Ecto neural progenitor cell (in vitro differentiated cells): ENCODE data around the gene SNUPN.
A peak's percentile ranks its signal among the peaks of the same experiment; 100 is the strongest.
"Not testable (repeated sequence)": the region's sequence is repeated elsewhere in the genome, so short reads cannot be mapped to it uniquely, and the experiment has no call there.

ENCODE experiments used
- DNase-seq: peaks from one replicate; pipeline ENCODE4 v3.0.0-alpha.2; 2018; ENCODE audit warnings: low spot score

SNUPN gene

DNA sequence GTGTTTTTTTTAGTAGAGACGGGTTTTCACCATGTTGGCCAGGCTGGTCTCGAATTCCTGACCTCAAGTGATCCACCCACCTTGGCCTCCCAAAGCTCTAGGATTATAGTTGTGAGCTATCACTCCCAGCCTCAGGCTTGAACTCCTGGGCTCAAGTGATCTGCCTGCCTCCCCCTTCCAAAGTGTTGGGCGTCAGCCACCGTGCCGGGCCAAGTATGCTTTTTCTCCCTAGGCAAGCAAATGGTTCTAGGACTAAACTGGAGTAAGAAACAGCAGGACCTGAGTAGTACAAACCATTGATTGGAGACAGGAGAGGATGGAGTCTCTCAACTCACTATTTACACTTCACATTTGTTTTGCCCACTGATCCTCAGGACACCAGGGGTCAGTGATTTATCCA, 41.8 kb downstream of the SNUPN start:
- no peak for DNase-seq

DNA sequence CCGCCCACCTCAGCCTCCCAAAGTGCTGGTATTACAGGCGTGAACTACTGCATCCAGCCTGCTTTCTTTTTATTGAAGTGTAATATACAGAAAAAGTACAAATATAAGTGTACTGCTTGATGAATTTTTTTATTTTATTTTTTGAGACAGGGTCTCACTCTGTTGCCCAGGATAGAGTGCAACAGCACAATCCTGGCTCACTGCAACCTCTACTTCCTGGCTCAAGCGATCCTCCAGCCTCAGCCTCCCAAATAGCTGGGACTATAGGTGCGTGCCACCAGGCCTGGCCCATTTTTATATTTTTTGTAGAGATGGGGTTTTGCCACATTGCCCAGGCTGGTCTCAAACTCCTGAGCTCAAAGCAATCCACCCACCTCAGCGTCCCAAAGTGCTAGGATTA, 42.6 kb downstream of the SNUPN start:
- DNase-seq = not testable (repeated sequence)

DNA sequence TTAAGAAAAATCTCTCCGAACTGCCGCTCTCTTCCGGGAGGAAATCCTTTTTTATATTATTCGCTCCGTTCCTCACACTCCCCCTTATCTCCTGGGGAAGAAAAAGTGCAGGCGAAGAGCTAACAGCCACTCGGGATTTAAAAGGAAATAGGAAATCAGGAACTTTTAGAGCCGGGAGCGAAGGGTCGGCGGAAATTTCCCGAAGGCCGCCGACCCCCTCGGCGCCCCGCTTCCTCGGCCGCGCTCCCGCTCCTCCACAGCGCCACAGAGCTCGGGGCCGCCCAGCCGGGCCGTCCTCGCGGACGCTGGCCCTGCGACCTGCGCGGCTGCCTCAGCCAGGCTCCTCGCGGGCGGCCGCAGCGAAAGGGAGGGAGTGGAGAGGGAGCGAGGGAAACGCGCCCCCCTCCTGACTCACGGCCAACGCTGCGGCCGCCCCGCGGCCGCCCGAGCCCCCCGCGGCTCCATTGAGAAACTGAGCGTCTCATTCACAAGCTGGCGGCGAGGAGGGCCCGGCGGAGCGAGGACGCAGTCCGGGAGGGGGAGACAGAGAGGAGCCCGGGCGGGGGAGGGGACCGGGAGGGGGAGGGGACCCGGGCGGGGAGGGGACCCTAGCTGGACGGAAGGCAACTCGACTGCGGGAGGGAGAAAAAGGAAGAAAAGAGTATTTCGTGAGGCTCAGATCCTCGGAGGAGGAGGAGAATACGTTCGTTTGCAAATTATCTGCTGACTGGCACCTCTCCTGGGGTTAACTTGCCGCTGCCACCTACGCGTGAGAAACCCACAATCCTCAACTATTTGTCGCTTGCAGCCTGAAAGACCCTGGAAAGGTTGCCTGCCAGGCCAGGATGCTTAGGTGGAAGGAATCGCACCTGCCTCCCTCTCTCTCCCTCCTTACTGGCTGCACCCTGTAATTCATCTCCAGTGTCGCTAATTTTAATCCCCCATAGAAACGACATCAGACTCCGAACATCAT, 46.3 kb downstream of the SNUPN start, which contains the start of gene PTPN9:
TSS of gene PTPN9 (minus strand) at position 368 of the 973 bp plus-strand sequence. CDS start 539 bp downstream, outside the sequence.
- DNase-seq = peak; percentile 92

DNA sequence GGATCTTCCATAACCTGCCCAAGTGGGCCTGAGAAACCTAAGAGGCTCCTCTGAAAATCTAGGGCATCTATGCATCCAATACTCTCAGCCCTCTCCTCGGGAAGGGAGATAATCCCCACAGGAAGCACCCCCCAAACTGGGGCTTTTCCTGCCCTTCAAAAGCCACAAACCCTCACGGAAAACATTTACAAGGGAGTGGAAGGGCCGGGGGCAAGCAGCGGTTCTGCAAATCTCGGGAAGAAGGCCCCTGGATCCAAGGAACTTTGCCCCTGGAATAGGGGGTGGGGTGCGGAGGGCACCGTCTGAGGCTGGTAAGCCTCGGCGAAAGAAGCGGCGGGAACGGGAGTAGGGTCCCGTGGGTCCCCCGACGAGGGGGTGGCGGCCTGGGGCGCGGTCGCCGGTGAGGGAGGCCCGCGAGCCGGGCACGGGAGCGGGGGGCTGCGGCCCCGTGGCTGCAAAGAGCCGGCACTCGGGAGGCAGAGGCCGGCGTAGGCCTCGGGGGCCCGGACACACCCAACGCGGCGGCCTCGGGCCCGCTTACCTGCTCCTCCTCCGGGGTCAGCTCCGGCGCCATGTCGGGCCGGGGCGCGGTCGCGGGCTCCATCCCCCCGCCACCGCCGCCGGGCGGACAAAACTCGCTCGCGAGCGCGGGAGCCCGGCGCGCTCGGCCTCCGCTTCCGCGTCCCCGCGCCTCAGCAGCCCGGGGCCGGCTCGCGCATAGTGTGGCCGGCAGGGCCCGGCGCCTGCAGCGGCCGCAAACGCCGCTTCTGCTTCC, 47.2 kb downstream of the SNUPN start:
- DNase-seq = peak; percentile 66

DNA sequence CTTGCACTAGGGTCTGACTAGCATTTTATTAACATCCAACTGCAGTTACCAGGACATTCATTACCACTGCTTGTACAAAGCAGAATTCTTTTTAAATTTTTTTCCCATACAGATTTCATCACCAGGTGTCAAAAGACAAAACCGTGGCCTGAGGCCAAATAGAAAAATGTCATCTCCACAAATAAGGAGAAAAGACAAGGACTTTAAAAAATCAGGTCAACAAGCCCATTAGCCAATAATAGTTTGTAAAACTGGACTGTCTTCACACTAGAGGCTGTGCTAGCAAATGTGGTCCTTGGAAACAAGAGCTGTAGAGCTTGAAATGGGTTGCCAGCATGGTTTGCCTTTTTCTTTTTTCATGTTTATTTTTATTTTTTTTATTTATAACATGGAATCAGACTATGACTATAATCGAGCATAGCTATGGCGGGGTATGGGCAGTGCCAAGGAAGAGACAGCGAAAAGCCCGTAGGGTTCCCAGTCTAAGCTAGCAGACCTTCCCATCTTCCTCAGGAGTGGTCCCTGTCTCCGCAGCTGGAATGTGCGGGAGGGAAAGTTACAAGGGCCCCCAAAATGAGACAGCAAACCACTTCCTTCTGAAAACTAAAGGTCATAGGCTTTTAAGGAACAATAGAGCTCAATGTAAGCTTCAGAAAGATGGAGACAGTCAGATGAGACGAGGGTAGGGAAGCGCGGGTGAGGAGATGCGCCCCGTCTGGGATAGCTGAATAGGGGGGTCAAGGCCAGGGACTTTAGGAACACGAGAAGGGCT, 47.9 kb downstream of the SNUPN start:
- peak; percentile 50 for DNase-seq

DNA sequence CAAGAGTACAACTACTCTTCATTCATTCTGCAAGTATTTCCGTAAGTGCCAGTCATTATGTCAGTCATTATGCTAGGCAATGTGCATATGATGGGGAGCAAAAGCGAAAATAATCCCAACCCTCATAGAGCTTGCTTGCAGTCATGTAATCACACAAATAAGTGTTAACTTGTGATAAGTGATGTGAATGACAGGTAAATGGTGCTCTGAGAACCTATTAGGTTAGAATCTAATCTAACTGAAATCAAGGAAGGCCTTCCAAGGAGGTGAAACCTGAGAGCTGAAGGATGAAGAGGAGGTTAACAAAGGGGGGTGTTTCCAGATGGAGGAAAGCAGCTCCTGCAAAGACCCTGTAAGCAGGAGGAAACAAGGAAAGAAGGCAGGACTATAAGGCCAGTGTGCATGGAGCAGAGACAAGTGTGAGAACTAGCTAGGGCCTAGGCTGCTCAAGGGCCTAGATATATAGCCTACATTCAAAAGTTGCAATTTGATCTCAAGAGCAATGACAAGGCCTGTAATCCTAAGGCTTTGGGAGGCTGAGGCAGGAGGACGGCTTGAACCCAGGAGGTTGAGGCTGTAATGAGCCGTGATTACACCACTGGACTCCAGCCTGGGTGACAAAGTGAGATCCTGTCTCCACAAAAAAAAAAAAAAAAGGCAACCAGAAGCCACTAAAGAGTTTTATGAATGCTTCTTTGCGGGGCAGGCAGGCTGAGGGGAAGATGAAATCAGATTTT, 51.7 kb downstream of the SNUPN start:
- DNase-seq = no peak

DNA sequence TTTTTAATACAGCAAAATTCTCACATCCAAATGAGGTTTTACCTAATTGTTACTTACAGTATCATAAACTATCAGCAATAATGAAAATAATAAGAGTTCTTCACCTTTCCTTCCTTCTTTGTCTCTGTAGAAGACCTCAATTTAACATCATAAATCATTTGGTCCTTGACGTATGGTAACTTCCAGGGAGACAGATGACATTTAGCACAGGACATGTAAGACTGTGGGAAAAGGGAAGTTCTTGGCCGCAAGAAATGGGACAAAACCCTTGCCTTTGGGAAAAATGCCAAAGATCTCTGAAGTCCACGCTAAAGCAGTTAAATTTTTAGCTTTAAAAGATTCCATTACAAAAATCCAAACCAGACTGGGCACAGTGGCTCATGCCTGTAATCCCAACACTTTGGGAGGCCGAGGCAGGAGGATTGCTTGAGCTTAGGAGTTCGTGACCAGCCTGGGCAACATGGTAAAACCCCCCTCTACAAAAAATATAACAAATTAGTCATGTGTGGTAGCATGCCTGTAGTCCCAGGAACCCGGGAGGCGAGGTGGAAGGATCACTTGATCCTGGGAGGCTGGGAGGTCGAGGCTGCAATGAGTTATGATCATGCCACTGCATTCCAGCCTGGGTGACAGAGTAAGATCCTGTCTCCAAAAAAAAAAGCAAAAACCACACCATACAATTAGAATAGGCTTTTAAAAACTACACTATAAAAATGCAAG, 55.2 kb downstream of the SNUPN start:
- no peak for DNase-seq

DNA sequence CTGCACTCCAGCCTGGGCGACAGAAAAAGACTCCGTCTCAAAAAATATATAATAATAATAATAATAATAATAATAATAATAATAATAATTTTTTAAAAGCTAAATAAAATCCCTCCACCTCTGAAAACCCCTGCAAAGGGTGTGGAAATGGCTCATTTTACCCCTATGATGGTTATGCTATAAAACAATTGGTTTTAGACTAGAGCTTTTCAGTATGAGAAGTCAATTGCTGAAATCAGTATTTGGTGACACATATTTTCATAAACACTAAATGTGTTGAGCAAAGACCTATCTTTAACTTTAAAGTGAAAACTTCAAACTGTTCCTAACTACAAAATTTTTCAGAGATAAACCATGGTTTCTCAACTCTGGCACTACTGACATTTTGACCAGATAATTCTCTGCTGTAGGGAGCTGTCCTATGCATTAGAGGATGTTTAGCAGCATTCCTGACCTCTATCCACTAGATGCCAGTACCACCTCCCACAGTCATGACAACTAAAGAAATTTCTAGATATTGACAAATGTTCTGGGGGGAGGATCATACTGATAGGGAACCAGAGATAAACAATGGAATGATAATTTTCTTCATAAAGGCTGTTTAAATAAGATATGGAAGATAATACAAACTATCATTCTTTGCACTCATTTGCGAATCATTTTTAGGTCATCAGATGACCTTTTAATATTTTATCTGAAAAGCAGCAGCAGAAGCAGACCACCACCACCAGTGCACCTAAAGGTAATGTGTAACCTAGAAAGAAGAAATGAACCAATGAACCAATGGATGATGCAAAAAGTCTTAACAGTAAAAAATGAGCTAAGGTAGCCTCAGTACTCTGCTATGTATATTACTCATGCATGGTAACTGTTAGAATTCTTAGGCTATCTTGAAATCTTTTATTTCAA, 60.2 kb downstream of the SNUPN start:
- DNase-seq = no peak

DNA sequence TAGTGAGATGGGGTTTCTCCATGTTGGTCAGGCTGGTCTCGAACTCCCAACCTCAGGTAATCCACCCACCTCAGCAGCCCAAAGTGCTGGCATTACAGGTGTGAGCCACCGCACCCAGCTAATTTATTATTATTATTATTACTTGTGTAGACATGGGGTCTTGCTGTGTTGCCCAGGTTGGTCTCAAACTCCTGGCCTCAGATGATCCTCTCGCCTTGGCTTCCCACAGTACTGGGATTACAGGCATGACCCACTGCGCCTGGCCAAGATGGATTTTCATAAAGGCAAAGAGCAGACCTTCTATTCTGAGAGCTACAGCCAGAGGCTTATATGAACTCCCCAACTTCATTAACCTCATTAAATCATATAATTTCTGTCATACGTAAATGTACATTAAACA, 63.6 kb downstream of the SNUPN start:
- no peak for DNase-seq

DNA sequence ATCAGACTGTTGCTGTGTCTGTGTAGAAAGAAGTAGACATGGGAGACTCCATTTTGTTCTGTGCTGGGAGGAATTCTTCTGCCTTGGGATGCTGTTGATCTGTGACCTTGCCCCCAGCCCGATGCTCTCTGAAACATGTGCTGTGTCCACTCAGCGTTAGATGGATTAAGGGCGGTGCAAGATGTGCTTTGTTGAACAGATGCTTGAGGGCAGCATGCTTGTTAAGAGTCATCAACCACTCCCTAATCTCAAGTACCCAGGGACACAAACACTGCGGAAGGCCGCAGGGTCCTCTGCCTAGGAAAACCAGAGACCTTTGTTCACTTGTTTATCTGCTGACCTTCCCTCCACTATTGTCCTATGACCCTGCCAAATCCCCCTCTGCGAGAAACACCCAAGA, 66.2 kb downstream of the SNUPN start:
- DNase-seq = not testable (repeated sequence)

DNA sequence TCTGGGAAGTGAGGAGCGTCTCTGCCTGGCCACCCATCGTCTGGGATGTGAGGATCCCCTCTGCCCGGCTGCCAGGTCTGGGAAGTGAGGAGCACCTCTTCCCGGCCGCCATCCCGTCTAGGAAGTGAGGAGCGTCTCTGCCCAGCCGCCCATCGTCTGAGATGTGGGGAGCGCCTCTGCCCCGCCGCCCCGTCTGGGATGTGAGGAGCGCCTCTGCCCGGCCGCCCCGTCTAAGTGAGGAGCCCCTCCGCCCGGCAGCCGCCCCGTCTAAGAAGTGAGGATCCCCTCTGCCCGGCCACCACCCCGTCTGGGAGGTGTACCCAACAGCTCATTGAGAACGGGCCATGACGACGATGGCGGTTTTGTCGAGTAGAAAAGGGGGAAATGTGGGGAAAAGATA, 66.6 kb downstream of the SNUPN start:
- not testable (repeated sequence) for DNase-seq

DNA sequence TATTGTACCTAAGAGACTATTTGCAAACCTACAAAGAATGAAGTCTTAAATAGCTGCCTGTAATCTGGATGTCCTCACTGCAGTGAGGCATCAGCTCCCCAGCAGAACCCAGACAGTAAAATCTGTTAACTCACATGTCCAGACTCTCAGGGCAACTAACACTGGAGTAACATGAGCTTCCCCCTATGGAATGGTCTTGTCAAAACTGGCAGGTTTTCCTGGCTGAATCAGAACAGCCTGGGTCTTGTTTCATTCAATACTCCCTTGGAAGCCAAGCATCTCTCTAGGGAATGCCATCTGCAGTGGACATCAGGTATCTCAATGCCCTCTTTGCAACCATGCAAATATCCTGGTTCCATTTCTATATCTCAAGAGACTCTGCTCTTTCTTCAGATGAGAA, 70.8 kb downstream of the SNUPN start:
- no peak for DNase-seq

DNA sequence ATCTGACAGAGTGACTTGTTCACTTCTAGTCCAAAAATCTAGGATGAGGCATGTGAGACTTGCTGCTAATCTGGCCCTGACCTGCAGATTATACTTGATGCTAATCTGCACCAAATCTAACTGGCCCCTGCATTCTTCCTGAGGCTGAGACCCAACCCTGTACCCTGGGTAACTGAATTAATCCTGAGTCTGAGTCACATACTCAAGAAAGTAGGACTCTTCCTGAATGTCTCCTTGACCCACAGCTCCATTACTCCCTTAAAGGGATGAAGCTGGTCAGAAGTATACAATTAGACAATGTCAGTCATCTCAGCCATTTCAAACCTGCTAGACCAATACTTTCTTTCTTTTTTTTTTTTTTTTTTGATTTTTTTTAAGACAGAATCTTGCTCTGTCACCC, 71.9 kb downstream of the SNUPN start:
- DNase-seq = no peak

DNA sequence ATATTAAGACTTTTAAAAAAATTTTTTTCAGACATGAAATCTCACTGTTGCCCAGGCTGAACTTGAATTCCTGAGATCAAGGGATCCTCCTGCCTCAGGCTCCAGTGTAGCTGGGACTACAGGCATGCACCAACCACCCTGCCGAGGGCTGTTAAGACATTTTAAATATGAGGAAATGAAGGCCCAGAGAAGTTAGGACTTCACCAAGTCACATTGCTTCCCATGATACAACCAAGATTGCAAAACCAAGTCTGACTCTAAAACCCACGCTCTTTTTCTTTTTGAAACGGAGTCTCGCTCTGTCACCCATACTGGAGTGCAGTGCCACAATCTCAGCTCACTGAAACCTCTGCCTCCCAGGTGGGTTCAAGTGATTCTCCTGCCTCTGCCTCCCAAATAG, 74.4 kb downstream of the SNUPN start:
- no peak for DNase-seq
